Left lobe of liver (tissue), 2 donors: ENCODE results near the gene PPT1. TPM values are rescaled to one million over a fixed set of nuclear protein-coding genes. Genes with fewer than 3 reads are reported as not detected.
"Not testable (repeated sequence)": the region's sequence is repeated elsewhere in the genome, so short reads cannot be mapped to it uniquely, and the experiment has no call there.

ENCODE experiments used
- ATAC-seq: fragments of 200-7000 bp; cut with Tn5 transposase; one replicate; pipeline ENCODE4 v1.9.1; 2020; ENCODE audit warnings: mild to moderate bottlenecking, moderate library complexity
- DNase-seq: peaks from one replicate; pipeline ENCODE4 v3.0.0-alpha.2; 2020; ENCODE audit warnings: low spot score
- total RNA-seq: library from RNA; stranded (reverse); gene quantifications from one replicate; pipeline ENCODE4 v1.2.1, GENCODE V29; 2021
- donor health status: DM: no; HTN: no; CAD: no; lungs with moderate emphysema.
- donor health status: DM: no; HTN: yes; CAD: no.

PPT1 gene
- total RNA-seq, 1 donor from 2014 or later: 14.0 TPM

DNA sequence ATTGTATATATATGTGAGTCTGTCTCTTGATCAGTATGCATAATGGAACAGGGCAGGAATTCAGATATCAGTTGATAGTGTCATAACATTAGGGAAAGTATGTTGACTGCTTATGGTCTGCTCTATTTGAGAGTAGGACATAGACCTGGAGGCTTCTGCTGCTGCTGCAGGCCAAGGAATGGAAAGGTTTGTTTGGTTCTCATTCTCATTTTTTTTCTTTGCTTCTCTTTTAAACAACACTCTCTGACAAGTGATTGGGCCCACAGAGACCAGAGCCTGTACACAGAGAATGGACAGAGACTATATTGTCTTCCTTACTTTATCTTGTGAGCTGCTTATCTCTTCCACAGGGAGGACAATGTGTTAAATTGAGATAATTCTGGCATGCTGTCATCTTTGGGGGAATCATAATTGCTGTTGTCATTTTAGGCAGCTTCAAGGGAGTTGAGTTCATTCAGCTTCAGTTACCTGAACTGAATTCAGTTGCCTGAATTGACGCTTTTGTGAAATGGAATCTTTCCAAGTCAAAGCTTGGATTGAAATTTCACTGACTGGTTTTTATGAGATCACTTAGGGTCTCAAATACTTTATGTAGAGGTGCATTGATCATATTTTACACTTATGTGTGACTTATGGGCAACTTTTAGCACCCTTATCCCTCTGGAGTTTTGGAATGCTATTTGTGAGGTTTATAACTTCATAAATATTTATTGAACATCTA is 39.6 kb downstream of the PPT1 start:
- no peak for DNase-seq
- ATAC-seq: peak; percentile 25

DNA sequence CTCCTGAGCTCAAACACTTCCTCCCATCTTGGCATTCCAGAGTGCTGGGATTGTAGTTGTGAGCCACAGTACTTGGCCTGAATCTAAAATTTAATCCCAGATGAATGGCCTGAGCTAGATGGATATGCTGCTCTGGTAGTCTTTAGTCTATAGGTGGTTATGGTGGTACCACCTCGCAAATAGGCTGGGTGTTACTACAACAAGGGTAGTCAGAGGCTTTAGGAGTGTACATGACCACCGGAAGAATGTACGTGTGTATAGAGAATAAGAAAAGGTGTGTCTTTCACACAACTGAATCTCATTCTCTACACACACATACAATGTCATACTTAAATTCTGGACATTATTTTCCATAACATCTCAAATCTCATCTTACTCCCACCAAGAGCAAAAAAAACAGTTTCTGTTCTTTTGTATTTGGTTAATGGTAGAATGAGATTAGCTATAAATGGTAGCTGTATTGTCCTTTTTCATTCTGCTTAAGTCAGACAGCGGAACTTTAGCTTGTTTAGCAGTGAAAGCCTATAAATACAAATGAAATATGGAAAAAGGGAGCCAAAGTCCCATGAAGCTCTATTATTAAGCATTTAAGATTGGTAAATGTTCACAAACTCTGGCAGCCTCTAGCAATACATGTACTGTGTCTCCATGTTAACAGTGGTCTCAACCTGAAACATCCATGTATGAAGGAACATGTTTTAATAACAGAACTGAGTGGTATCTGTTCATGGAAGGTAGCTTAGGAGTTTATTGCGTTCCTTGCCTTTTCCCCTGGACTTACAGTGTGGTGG is 40.3 kb downstream of the PPT1 start:
- DNase-seq (no peak), ATAC-seq (no peak)

DNA sequence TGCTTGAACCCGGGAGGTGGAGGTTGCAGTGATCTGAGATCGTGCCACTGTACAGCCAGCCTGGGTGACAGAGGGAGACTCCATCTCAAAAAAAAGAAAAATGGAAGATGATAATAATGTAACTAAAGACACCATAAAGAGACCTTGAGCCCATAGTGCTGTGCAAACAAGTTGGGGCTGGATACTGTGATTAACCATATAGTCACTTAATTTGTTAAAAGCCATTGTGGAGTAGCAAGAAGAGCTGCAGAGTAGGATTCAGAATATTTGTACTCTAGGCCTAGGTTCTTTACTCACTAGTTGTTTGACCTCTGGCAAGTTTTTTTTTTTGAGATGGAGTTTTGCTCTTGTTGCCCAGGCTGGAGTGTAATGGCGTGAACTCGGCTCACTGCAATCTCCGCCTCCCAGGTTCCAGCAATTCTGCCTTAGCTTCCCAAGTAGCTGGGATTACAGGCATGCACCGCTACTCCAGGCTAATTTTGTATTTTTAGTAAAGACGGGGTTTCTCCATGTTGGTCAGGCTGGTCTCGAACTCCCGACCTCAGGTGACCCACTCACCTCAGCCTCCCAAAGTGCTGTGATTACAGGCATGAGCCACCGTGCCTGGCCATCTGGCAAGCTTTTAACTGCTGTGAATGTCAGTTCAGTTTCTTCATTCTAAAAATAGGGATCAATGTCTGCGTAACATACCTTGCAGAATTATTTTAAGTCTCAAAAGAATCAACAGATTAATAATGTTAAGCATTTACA is 43.7 kb downstream of the PPT1 start:
- ATAC-seq (no peak), DNase-seq (no peak)

DNA sequence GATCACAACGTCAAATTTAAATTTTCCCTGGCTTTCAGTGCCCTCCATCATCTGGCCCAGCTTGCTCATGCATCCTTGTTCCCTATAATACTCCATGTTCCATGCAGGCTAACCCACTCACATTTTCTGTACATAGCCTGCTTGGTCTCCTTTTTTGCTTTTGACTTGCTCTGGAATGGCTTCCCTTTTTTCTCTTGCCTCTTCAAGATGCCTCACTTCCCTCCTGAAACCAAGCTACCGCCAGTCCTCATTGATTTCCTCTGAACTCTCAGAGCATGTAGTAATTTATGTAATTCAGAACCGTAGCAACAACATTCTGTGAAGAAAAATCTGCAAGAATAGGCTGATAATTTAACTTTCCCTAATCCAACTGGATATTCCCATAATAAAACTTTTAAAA is 46.2 kb downstream of the PPT1 start:
- DNase-seq: no peak
- no peak for ATAC-seq

DNA sequence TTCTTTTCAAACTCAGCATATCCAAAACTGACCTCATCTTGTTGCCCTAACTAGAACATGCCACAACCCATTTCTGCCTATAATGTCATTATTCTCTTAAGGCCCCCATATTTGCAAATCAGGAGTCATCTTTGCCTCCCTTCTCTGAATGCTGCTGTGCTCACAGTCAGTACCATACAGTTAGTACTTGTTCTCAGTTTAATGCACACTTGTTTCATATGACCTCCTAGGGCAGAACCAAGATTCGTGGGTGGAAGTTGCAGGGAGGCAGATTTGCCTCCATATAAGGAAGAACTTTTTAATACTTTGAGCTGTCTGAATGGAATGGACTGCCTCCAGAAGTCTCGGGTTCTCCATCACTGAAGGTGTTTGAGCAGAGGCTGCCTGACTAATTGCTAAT is 47.3 kb downstream of the PPT1 start:
- no peak for ATAC-seq
- no peak for DNase-seq

DNA sequence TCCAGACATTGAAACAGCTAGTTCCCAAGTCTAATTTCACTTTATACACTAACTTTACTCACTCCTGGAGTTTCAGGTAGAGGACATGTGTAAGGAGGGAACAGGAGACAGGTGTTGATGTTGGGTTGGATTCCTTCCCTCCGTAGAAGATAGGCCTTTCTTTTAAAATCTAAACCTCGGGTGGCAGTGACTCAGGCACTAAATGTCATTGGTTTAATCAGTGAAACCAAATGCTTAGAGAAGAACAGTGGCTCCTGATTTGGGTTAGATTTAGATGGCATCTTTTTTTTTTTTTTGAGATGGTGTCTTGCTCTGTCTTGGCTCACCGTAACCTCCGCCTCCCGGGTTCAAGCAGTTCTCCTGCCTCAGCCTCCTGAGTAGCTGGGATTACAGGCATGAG is 49.3 kb downstream of the PPT1 start:
- no peak for ATAC-seq
- no peak for DNase-seq

DNA sequence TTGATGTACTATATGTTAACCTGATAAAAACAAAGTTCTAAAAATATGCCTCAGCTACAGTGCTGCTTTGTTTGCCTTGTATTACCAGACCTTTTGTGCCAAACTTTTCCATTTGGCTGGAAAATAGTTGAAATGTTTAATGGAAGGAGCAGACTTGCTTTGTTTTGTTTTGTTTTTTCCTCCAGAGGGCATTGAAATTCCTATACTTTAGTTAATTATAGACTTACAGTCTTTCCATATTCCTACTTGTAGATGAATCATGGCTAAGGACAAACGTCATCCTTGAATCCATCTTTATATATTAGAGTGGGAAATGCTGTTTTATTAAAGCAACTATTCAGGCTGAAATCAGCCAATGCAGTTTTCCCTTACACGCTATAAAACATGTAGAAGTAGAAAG is 49.8 kb downstream of the PPT1 start:
- ATAC-seq (no peak), DNase-seq (no peak)

DNA sequence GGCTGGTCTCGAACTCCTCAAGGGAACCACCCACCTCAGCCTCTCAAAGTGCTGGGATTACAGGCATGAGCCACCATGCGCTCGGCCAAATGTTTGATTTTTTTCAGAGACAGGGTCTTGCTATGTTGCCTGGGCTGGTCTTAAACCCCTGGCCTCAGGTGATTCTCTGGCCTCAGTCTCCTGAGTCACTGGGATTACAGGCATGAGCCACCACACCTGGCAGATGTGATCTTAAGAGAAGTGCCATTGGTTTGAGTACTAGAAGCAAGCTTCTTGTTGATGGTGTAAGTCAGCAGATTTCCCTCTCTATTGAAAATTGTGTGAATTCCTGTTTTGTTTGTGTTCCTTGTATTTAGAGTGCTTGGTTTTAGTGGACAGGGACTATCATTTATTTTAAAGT is 51.3 kb downstream of the PPT1 start:
- DNase-seq (no peak), ATAC-seq (no peak)

DNA sequence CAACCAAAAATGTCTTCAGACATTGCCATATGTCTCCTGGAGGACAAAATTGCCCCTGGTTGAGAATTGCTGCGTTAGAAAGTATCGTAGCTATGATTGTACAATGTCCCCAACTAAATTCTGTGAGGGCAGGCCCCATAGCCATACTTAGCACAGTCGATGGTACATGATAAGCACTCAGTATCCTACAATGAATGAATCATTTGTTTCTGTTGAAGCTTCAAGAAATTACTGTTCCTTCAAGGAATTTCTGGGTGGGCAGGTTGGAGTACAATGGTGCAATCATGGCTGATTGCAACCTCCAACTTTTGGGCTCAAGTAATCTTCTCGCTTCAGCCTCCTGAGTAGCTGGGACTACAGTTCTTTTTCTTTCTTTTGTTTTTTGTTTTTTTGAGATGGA is 51.9 kb downstream of the PPT1 start:
- DNase-seq (no peak), ATAC-seq (no peak)

DNA sequence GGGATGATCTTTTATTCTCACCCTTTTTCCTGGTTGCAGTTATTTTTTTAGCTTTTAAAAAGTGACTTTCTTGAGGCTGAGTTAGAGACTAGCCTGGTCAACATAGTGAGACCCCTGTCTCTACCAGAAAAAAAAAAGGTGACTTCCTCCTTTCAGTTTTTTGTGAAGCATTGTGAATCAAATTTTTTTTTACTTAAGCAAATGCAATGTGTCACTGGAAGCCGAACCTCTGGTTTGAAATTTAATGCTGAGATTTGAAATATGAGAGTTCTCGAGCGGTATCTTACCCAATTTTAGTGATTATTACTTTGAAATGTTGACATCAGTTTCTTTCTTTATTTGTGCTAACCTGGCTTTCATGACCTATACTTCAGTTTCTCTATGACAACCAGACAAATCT is 52.9 kb downstream of the PPT1 start:
- DNase-seq (no peak), ATAC-seq (no peak)

DNA sequence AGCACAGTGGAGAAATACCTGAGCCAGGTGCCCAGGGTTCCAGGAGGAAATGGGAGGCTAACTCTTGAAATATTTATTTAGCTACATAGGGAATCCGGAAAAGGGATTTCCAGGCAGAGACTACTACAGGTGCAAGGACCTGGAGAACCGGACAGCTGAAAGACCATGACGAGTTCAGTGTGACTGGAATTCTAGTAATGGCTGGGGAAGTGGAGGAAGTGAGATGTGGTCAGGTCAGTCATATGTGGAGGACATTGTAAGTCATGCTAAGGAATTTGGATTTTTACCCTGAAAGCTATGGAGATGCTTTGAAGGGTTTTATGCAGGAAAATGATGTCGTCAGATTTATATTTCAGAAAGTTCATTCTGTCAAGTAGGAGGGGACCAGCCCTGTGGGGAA is 54.7 kb downstream of the PPT1 start:
- no peak for ATAC-seq
- DNase-seq: no peak

DNA sequence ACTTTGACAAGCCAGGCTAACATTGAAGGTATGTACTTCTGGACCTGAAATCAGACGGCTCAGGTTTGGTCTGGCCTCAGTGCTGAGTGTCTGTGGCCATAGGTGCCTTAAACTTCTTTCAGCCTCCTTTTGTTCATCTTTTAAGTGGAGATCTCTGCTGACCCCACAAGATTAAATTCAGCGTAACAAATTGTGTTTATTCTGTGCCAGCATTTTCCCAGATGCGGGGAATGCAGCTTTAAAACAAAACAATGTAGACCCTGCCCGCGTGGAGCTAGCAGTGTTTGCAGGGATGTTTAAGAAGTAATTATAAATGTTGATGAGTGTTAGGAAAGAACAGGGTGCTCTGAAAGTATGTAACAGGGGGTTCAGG is 55.6 kb downstream of the PPT1 start:
- DNase-seq: no peak
- ATAC-seq: no peak

DNA sequence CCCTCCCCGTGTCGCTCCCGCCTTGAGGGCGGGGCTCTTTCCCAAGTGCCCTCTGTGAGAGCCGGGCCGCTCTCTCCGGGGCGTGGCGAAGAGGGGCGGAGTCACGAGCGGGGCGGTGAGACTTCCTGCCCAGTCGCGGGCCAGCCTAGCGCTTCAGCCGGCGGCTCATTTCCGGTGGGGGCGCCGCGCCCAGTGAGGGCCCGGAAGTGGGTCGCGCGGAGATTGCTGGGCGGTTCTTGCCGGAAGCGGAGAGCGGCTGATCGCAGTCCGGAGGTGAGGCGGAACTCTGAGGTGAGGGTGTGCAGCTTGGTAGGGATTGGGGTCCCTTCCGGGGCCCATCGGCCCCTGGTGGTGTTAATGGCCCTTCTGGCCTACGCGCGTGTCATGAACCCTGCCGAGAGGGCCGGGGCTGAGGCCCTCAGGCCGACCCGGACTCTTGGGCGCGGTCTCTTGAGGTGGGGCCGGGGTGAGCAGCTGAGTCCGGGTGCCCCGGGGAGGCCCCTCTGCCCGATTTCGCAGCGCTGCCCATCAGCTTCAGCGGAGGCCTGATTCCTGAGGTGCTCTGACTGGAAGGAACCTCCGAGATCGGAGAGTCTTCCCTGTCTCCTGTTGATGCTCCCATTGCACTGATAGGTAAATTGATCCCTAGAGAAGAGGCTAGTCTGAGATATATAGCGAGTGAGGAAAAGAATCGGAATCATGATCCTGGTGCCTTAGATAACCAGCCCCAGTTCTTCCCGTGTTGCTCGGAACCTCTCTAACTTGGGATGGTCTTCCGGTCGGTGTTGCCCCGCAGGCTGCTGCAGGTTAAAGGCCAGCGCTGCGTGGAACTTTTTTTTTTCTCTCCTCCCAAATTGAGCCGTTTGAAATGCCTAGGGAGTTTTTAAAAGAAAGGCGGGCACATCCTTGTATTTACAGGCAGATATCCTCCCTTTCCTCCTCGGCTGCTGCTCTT is 56.3 kb downstream of the PPT1 start, which contains the start of gene CAP1:
TSS of gene CAP1 (plus strand) at position 219 of the 955 bp plus-strand sequence. CDS start 18,618 bp downstream, outside the sequence.
- ATAC-seq (peak; percentile 93), DNase-seq (peak; percentile 100)

DNA sequence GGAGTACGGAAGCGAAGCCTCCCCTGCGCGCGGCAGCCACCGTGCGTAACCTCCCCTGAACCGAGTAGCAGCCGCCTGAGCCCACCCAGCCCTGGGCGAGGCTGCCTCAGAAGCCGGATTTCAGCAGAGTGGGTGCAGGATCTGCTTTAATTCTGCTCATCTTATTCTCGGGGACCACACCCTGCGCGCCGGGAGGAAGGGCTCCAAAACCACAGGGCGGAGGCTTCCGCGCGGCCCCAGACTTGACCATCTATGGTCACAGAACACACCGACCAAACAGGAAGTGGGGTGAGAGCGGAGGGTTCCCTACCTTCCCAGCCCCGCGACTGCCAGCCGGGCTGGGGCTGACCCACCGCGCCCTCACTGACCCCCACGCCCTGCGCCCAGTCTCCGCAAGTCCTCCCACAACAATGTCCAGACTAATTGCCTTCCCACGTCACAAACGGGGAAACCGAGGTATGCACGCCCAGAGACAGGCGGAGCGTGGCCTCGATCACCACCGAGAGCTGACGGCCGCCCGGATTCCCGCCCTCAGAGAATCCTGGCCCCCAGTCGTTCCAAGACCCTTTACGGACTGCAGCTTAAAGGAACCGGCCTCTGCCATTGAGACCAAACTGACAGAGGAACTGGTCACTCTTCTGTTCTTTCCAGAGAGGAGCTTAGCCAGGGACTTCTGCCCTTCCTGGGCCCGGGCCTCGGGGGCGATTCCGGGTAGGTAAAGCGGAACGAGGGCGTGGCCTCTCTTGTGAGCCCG is 57.1 kb downstream of the PPT1 start:
- ATAC-seq: peak; percentile 59
- DNase-seq: peak; percentile 82

DNA sequence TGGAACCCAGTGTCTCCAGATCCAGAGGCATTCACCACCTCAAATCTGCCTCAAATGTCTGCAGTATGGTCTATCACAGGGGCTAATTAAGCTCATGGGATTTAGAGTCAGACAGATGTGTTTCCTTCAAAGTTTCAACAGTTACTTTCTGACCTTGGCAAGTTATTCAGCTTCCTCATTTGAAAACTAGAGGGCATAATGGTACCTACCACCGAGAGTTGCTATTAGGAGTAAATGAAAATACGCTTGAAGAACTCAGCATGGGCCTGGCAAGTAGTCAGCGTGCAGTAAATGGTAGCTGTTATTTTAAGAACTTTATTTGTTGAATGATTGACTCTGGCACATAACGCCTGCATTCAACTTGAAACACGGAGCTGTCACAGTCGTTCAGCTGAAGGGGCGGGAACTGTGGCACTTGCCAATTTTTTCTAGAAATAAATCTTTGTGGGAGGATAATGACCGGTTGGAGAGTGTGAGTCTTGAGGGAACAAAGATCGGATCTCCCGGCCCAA is 57.8 kb downstream of the PPT1 start:
- peak; percentile 20 for ATAC-seq

DNA sequence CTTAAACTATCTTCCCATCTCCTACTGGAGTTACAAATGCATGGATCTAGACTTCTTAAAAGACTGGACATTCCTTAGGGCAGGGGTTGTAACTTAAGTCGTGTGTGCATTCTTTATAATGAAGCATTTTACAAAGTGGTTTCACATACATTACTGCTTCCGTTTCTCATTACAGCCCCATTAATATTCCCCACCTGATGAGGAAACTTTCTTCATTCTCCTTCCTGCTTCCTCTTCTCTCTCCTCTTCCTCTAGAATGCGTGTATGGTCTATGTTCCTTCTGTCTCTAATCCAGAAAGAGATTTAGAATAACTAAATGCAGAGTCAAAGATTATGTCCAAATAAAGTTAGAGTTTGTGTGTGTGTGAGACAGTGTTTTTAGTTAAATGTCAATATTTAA is 58.4 kb downstream of the PPT1 start:
- DNase-seq (no peak), ATAC-seq (no peak)

More for the DNA sequence above, 57.8 kb downstream of the PPT1 start:
- DNase-seq: no peak

DNA sequence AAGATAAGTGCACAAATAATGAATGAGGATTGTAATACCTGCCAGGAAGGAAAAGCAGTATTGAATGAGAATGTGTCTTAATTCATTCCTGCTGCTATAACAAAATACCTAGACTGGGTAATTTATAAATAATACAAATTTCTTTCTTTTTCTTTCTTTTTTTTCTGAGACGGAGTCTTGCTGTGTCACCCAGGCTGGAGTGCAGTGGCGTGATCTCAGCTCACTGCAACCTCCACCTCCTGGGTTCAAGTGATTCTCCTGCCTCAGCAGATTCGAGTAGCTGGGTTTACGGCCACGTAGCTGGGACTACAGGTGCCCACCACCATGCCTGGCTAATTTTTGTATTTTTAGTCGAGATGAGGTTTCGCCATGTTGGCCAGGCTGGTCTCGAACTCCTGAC is 59.8 kb downstream of the PPT1 start:
- ATAC-seq, DNase-seq: not testable (repeated sequence)

DNA sequence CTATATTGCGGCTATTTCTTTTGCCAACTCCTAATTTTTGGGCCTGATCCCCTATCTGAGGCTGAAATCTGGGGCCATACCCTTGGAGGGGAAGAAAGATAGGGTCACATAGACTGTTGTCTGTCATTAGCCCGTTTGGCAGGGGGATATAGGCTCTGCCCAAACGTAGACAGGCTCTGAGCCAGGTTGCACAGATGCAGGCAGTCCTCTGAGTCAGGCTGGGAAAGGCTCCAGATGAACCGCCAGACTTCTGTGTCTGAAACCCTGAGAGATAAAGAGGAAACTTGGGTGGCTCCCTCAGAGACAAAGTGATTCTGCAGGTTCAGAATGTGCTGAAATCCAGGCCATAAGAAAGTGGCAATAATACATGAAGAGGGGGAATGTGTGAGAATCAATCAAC is 60.5 kb downstream of the PPT1 start:
- no peak for DNase-seq
- no peak for ATAC-seq

DNA sequence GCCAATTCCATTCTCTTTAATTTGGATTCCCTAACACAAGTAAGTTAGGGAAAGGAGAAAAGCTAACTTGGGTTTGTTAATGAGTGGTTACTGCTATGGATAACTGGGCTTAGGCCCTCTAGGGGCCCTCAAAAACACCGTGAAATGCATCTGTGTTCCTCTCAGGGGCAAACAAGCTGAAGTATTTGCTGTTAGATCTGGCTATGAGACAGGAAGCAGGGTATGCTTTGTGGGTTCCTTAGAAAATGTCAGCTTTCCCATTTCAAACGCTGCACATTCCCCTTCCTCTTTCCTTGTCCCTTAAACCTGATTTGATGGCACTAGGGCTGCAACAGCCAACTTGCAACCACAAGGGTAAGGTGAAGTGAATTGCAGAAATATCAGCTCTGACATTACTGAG is 62.2 kb downstream of the PPT1 start:
- ATAC-seq (no peak), DNase-seq (no peak)
